Vagina (tissue), 2 donors: ENCODE data around the gene CPSF2.

Source experiments
- CTCF ChIP-seq, 3 experiments: fragments of 450-650 bp in 2 of 3; fragments of 200-600 bp in 1 of 3; sonication (generic) in 1 of 3; IDR thresholded peaks; one replicate each; pipeline ENCODE4 v1.5.1; 2017 to 2019; ENCODE audit warnings: antibody characterized with exemption in 3 of 3, mild to moderate bottlenecking in 2 of 3, moderate library complexity in 2 of 3
- POLR2AphosphoS5 ChIP-seq, 2 donors: sonication (generic); formaldehyde crosslinking; IDR thresholded peaks; one replicate each; pipeline ENCODE4 v1.9.0; 2017; ENCODE audit warnings: antibody characterized with exemption in 2 of 2, mild to moderate bottlenecking in 2 of 2, low read depth in 1 of 2; ENCODE audit not compliant: insufficient read depth in 1 of 2

GRCh38 chr14:92173668-92174067, 51.9 kb downstream of the CPSF2 start:
- TF ChIP-seq POLR2AphosphoS5 (IDR thresholded peaks at IDR 0.05; ENCODE audit: insufficient read depth in 1 of 2, low read depth in 1 of 2) = no peak
- TF ChIP-seq CTCF (IDR thresholded peaks at IDR 0.05) = no peak
